ENCODE data around the gene NFASC.

NFASC gene

GRCh38 chr1:204870160-204870912, at the start of gene NFASC:
Gene NFASC, plus strand, starts transcription at chr1:204870862. Its CDS starts 73,454 bp downstream, at chr1:204944316.
- DNase-seq: no peak

DNA sequence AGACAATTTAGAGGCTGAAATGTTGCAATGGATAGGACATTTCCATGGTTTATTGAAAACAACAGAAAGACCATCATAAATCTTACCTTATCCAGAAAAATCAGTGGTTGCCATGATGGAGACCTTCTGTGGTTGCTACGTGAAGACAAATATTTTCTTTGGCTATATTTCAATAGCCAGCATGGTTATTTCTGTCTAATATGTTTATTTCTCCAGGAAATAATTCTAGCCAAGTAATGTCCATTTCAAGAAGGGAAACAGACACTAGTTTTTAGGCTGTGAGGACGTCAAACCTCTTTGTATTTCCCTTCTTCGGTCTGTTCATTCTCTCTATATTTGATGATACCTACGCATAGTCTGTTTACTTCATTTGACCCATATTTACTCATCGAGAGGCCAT, 49.2 kb upstream of the NFASC start:
- no peak for DNase-seq

GRCh38 chr1:204821924-204822323, 48.7 kb upstream of the NFASC start:
- DNase-seq: no peak

GRCh38 chr1:204826970-204827369, 43.7 kb upstream of the NFASC start:
- peak; percentile 3 for DNase-seq

DNA sequence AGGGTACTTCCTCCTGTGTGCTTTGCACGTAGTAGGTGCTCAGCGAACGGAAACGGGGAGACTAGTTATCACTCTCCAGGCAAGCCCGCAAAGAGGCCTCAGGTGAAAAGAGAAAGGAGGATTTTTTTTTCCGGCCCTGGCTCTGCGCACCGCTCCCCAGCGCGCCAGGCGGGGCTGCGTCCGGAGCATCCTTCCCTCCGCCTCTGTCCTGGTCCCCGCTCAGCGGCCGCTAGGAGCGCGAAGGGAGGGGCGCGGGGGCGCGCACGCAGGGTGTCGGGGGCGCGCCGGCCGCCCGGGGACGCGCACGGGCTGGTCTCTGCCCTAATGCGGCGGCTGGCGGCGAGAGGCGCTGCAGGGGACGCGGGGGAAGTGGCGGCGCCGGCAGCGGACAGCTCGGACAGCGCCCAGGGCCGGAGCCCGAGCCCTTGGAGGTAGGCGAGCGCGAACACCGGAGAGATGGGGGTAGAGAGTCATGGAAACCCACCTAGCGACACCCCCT, 42.3 kb upstream of the NFASC start:
- DNase-seq: peak; percentile 25

GRCh38 chr1:204829133-204829825, 41.4 kb upstream of the NFASC start:
- no peak for DNase-seq

DNA sequence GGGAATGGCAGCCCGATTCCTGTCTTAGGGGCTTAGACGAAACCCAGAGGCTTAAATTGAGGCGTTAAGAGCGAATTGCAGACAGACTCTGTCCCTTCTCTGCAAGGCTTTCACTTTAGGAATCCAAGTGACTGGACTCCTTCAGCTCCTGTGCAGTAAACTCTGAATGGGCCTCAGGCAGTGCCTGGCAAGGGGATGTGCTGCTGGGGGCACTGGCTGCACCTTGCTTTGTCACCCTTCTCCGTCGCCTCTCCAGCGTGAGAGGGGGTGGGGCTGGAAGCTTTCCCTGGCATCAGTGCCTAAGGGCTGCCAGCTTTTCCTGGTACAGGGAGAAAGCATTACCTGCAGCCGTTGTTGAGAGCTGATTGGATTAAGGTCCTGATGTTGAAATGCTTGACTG, 39.9 kb upstream of the NFASC start:
- DNase-seq: no peak

DNA sequence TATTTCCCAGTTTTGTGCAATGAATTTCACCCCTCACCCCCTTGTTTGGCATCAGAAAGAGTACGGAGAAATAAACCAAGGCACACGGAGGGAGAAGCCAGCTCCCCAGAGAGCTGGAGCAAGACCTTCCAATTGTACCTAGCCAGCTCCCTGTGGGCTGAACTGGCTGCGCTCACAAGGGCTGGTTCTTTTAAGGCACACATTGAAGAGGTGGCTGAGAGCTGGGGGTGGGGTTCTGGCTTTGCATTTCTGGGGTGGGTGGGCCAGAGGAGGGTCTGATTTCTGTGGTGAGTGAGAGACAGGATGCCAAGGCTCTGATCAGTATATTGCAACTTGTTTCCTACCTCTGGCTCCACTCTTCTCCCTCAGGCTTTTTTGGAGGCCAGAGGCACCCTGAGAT, 39.5 kb upstream of the NFASC start:
- DNase-seq: no peak

DNA sequence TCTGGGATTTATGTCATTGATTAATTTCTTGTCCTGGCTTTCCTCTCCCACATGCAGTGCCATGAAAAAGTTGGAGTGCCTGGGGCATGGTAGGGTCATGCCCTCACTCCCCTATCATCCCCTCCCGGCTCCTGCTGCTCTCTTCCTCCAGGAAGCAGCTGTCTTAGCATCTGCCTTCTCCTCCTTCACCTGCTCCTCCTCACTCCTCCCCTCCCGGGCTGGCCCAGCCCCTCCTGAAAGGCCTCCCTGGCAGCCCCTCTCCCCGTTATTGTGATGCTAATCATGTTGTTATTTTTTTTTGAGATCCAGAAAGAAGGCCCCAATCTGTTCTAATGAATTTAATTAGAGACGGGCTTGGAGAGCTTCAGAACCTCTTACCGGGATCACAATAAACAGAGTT, 36.3 kb upstream of the NFASC start:
- DNase-seq: no peak

- no peak for DNase-seq
Observed at GRCh38 chr1:204834752-204835151, 35.9 kb upstream of the NFASC start.

DNA sequence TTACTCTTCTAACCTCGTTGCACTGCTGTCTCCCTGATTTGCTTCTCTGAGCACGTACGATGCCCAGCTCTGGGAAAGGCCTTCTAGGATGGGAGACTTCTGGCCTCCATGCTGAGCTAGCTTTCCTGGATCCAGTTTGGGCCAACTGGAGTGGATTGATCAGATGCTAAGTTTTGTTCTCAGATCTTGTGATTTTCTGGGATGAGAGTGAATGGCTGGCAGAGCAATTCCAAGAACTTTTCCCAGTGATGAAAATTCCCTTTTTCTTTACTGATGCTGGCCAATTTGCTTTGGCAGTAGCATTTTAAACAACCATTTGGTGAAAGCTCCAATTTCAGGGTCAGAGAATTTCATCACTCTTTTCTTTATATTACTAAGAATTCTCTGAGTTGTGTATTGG, 34.9 kb upstream of the NFASC start:
- DNase-seq: no peak

- no peak for DNase-seq
Observed at GRCh38 chr1:204836856-204837255, 33.8 kb upstream of the NFASC start.

DNA sequence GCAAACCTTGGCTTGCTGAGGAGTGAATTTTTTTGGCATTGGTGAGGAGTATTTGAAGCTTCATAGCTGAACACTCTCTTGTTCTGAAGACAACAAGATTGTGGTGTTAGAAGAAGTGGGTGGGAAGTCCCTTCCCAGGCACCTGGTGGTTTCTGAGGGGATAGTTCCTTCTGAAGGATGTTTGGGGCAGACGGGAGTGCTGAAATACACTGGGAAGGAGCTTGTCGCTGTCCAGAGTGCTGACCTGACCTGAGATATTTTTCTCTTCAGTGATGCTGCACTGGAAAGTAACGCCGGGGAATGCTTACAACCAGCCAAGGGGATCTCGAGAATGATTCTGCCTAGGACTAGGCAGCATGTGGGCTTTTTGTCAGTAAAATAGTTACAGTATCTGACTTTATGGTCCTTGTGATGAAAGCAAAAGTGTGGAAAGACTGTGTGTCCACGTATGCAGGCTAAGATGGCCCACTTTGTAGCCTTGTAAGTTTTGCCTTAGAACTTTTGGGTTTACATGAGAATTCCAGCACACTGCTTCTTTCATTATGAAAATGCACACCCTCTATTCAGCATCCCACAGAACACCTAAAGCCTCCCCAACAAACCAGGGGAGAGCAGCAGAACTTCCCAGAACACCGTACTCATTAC, 33.1 kb upstream of the NFASC start:
- peak; percentile 22 for DNase-seq

- no peak for DNase-seq
Observed at GRCh38 chr1:204841316-204841715, 29.3 kb upstream of the NFASC start.

DNA sequence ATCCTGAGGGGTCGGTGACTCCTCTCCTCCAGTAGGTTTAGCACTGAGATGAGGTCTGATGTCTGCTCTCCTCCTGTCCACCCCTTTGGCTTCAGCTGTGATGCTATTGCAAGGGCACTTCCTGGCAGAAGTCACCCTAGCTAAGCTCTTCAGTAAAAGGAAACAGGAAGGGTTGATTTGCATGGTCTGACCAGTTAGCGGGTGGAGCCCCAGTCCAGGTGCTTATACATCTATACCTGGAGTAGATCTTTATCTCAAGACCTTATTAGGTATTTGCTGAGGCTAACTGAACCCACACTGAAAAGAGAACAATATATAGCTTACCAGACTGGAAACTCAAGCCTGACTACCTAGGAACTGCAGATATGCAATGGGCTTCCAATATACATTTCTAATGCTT, 28.9 kb upstream of the NFASC start:
- DNase-seq: no peak

DNA sequence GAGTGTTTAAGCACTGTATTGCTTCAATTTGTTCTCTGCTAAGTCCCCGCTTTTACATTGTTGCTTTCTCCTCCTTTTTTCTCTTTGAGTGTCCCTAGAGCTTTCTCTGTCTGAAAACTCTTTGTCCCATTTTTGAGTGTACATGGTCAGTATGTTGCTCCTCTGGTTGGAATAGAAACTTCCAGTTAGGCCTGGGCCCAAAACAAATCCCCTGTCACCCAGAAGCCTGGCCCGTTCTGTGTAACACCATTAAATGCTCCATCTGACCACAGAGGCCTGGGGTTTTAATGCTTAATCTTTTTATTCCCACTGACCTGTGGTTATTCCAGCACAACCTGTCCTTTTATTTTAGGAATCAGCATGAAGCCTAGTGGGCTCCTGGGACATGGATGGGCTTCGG, 28.3 kb upstream of the NFASC start:
- no peak for DNase-seq

DNA sequence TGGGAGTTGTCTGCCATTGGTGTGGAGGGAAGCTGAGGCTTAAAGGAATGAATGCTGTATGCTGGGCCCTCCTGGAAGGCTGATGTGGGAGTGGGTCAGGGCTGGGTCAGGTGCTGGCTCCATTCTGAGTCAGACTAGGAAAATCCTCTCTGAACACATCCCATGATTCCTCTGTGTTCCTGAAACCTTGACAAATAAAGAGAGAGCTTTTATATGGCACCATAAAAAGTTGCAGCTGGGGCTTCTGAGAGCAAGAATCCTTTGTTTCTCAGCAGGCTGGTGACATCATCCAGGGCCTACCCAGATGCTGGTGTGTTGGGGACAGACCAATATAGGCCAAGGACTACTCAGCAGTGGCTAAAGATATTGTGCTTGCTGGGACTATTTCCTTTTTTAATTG, 27.8 kb upstream of the NFASC start:
- DNase-seq: no peak

DNA sequence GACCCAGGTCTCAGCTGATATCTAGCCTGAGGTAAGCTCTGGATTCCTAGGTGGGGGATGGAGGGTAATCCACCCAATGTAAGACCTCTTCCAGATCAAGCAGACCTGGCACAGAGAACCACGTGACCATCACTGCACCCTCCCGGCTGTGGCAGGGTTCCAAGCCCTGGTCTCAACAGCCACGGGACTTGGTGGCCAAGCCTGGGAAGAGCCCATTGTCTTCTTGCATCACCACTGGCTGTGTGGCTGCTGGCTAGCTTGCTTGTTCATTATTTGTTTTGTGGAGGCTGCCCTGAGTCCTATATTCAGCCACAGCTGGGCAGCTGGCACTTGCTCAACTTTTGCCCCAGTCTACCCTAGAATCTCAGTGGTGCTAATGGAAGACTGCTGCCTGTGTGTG, 24.1 kb upstream of the NFASC start:
- no peak for DNase-seq

DNA sequence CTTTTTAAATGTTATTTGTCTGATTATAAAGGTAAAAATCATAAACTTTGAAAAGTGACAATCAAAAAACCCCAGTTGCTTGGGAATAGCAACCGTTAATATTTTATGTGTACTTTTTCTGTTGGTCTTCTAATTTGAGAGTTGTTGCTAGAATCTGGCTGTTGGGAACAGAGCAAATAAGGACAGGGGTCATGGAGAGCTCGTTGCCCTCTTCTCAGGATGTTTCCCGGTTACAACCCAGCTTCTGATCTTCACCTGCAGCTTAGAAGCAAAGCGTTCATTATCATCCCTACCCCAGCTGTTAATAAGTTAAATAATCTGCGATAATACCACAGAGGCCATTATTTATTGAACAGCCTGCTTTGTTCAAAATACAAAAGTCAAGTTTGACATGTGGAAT, 22.1 kb upstream of the NFASC start:
- DNase-seq: no peak

DNA sequence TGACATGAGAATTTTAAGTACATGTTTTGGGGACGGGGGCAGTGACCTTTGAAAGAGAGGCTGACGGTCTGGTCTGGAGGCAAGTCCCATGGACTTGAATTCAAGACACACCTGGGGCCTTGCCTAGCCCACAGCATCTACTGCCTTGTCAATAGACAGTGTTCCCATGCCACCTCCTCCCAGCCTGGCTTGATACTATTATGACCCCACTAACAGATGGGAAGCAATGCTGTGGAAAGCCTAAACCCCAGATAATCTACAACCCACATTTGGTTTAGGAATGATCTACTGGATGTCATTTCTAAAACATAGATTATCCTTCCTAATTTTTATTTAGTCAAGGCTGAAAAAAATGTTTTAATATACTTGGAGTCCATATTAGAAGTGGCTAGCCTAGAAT, 17.8 kb upstream of the NFASC start:
- no peak for DNase-seq

- DNase-seq: no peak
Observed at GRCh38 chr1:204853436-204853835, 17.2 kb upstream of the NFASC start.

DNA sequence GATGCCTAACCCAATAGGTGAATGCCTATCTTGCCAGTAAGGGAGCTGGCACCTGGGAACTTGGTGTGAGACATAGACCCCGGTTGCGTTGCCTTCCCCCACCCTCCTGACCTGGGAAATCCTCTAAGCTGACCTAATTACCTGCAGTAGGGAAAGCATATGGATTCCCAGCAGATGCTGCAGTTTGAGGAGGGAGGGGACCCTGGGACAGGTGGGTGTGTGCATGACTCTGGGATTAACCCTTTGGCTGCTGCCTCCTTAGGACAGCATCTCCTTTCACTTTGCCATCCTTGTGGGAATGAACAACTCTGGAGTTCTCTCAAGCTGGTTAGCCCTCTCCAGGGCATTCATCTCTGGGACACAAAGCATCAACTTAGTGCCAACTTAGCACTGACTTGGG, 16.4 kb upstream of the NFASC start:
- DNase-seq: no peak

DNA sequence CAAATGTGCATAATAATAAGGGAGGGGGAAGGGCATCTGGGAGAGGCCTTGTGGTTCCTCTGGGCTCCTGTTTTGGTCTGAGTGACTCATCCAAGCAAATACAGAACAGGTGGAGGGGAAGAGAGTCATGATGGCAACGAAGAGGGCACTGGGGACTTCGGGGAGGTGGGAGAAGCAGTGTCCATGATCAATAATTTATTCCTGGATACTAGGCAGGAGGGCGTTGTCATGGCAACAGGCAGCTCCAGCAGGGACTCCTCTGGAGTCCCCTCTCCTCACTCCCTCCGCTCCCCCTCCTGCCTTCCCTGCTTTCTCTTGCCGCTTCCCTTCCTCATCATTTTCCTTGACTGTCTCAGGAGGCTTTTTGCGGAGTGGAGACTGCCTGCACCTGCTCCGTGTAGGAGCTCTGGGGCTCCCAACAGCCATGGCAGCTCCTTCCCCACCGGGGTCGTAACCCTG, 12.3 kb upstream of the NFASC start:
- no peak for DNase-seq

- no peak for DNase-seq
Observed at GRCh38 chr1:204859861-204860267, 10.8 kb upstream of the NFASC start.

Data from suppressor macrophage treated with lipopolysaccharide for 4 hours (primary cell).